Medulla oblongata (tissue), 1 donor: ENCODE results near the gene NQO1.
"Not testable (repeated sequence)": the region's sequence is repeated elsewhere in the genome, so short reads cannot be mapped to it uniquely, and the experiment has no call there.

Experiments used
- DNase-seq: peaks from one replicate; pipeline ENCODE4 v3.0.0-alpha.2; 2015; ENCODE audit errors: extremely low spot score

The NQO1 gene

GRCh38 chr16:69744363-69745231 lies 18.2 kb upstream of the NQO1 start:
- DNase-seq, result no peak

GRCh38 chr16:69741951-69742904 lies 15.9 kb upstream of the NQO1 start:
- peak; percentile 41 for DNase-seq

GRCh38 chr16:69741519-69741918 lies 15.2 kb upstream of the NQO1 start:
- DNase-seq, result no peak

GRCh38 chr16:69732101-69732500 lies 5.7 kb upstream of the NQO1 start:
- DNase-seq, result no peak

- DNase-seq, result not testable (repeated sequence)
Observed at GRCh38 chr16:69731280-69731679, 4.9 kb upstream of the NQO1 start.

- DNase-seq, result not testable (repeated sequence)
Observed at GRCh38 chr16:69729030-69729429, 2.7 kb upstream of the NQO1 start.

- DNase-seq, result peak; percentile 72
Observed at GRCh38 chr16:69727916-69728270, 1.5 kb upstream of the NQO1 start.

- no peak for DNase-seq
Observed at GRCh38 chr16:69725480-69726312, 664 bp downstream of the NQO1 start.

- DNase-seq, result no peak
Observed at GRCh38 chr16:69724981-69725479, 1.3 kb downstream of the NQO1 start.

- DNase-seq, result no peak
Observed at GRCh38 chr16:69724414-69724873, 1.9 kb downstream of the NQO1 start.

- DNase-seq, result no peak
Observed at GRCh38 chr16:69721441-69721957, 4.9 kb downstream of the NQO1 start.

- DNase-seq, result no peak
Observed at GRCh38 chr16:69720822-69721430, 5.4 kb downstream of the NQO1 start.

GRCh38 chr16:69718111-69718764 lies 8.1 kb downstream of the NQO1 start:
- DNase-seq, result no peak

- DNase-seq, result peak; percentile 52
Observed at GRCh38 chr16:69717066-69717465, 9.3 kb downstream of the NQO1 start.

GRCh38 chr16:69712914-69713581 lies 13.3 kb downstream of the NQO1 start:
- DNase-seq, result no peak

GRCh38 chr16:69712277-69712676 lies 14.1 kb downstream of the NQO1 start:
- no peak for DNase-seq

GRCh38 chr16:69711115-69711740 lies 15.1 kb downstream of the NQO1 start:
- no peak for DNase-seq

GRCh38 chr16:69709456-69710084 lies 16.8 kb downstream of the NQO1 start:
- DNase-seq, result peak; percentile 88
